GM12892 (cell line): ENCODE data around the gene NDUFAF2.
"Not testable (repeated sequence)": the region's sequence is repeated elsewhere in the genome, so short reads cannot be mapped to it uniquely, and the experiment has no call there.

ENCODE experiments used
- POLR2A ChIP-seq: IDR thresholded peaks from 2 replicates; pipeline ENCODE4 v1.6.1; 2011; ENCODE audit warnings: low read depth, low read length, control low read depth
- POLR2AphosphoS5 ChIP-seq: IDR thresholded peaks from 2 replicates; pipeline ENCODE4 v1.6.1; 2011; ENCODE audit warnings: low read depth, low read length, control low read depth
- TAF1 ChIP-seq: IDR thresholded peaks from 2 replicates; pipeline ENCODE4 v1.6.1; 2011; ENCODE audit warnings: low read depth, mild to moderate bottlenecking, control low read depth, low read length, borderline replicate concordance

DNA sequence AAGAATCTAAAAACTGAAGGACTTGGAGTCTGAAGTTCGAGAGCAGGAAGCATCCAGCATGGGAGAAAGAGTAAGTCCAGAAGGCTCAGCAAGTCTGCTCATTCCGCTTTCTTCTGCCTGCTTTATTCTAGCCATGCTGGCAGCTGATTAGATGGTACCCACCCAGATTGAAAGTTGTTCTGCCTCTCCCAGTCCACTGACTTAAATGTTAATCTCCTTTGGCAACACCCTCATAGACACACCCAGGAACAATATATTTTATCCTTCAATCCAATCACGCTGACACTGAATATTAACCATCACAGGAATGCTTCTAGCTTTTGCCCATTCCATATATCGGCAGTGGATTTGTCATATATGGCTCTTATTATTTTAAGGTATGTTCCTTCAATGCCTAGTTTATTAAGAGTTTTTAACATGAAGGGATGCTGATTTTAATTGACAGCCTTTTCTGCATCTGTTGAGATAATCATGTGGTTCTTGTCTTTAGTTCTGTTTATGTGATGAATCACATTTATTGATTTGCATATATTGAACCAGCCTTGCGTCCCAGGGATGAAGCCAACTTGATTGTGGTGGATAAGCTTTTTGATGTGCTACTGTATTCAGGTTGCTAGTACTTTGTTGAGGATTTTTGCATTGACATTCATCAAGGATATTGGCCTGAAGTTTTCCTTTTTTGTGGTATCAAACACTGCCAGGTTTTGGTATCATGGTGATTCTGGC is 148.2 kb downstream of the NDUFAF2 start:
- TF ChIP-seq POLR2A, POLR2AphosphoS5, TAF1: not testable (repeated sequence)
